Cardiac septum (tissue), 1 donor: ENCODE results near the gene RHBDL1. TPM values are rescaled to one million over a fixed set of nuclear protein-coding genes. Genes with fewer than 3 reads are reported as not detected.
A peak's percentile ranks its signal among the peaks of the same experiment; 100 is the strongest.

Experiments used
- DNase-seq: peaks from one replicate; pipeline ENCODE4 v3.0.0-alpha.2; 2020; ENCODE audit warnings: low spot score
- intact Hi-C: fragments of 100-400 bp; cut with DNase I; formaldehyde crosslinking; loops from one replicate; pipeline ENCODE4 v1.14.0; 2022
- long read RNA-seq: library from polyadenylated mRNA; unstranded; transcript quantifications from one replicate; pipeline ENCODE4 v2.0.0, GENCODE V29; 2021
- total RNA-seq: library from RNA; stranded (reverse); fragmentation: NEBNext Ultra II Directional; extraction: Animal tissue kit (Norgen Biotek cat#: 25700); gene quantifications from one replicate; pipeline ENCODE4 v1.2.1, GENCODE V29; 2021
- donor health status: DM: no; HTN: no; CAD: no.

RHBDL1 gene
- 1.8 TPM for total RNA-seq
- long read RNA-seq, partial matches to known transcripts, result 1 of 8 reads
- long read RNA-seq, other reads (novel, unspliced or antisense), result 3 of 8 reads

- intact Hi-C loops, result no loop called here
- no peak for DNase-seq
Measured at GRCh38 chr16:674968-675883, at the start of gene RHBDL1. Gene RHBDL1, plus strand, starts transcription at chr16:675671. Its CDS starts 120 bp downstream, at chr16:675791.

GRCh38 chr16:625977-626765, 49.3 kb upstream of the RHBDL1 start:
- DNase-seq, result peak; percentile 75
- intact Hi-C loops, result no loop called here

GRCh38 chr16:626787-627453, 48.6 kb upstream of the RHBDL1 start:
- no peak for DNase-seq
- intact Hi-C loops, result no loop called here

- intact Hi-C loops, result no loop called here
- no peak for DNase-seq
Measured at GRCh38 chr16:627454-628239, 47.8 kb upstream of the RHBDL1 start.

- intact Hi-C loops, result no loop called here
- DNase-seq, result no peak
Measured at GRCh38 chr16:628321-629061, 47.0 kb upstream of the RHBDL1 start.

- intact Hi-C loops, result no loop called here
- DNase-seq, result no peak
Measured at GRCh38 chr16:629185-629832, 46.2 kb upstream of the RHBDL1 start.

- intact Hi-C loops, result no loop called here
Measured at GRCh38 chr16:629833-630248, 45.6 kb upstream of the RHBDL1 start.

GRCh38 chr16:630249-630814, 45.1 kb upstream of the RHBDL1 start:
- DNase-seq, result no peak
- intact Hi-C loops, result no loop called here

More at GRCh38 chr16:629833-630248, 45.6 kb upstream of the RHBDL1 start:
- DNase-seq, result no peak

GRCh38 chr16:630815-631405, 44.6 kb upstream of the RHBDL1 start, which contains the start of gene WFIKKN1:
Gene WFIKKN1, plus strand, starts transcription at chr16:630985. Its CDS starts 269 bp downstream, at chr16:631254.
- no peak for DNase-seq
- intact Hi-C loops, result no loop called here

GRCh38 chr16:631808-632358, 43.6 kb upstream of the RHBDL1 start:
- intact Hi-C loops, result no loop called here
- no peak for DNase-seq

- DNase-seq, result no peak
- intact Hi-C loops, result no loop called here
Measured at GRCh38 chr16:632486-633335, 42.8 kb upstream of the RHBDL1 start.

- no peak for DNase-seq
- intact Hi-C loops, result no loop called here
Measured at GRCh38 chr16:633336-634050, 42.0 kb upstream of the RHBDL1 start.

GRCh38 chr16:634051-634670, 41.3 kb upstream of the RHBDL1 start:
- DNase-seq, result no peak
- intact Hi-C loops, result no loop called here

GRCh38 chr16:634996-635395, 40.5 kb upstream of the RHBDL1 start:
- intact Hi-C loops, result no loop called here

More at GRCh38 chr16:634996-635395, 40.5 kb upstream of the RHBDL1 start:
- DNase-seq, result no peak
